Osteocyte (in vitro differentiated cells): ENCODE measurements around the gene NRDE2. TPM values are rescaled to one million over a fixed set of nuclear protein-coding genes. Genes with fewer than 3 reads are reported as not detected.

Source experiments
- DNase-seq: peaks from one replicate; pipeline ENCODE4 v3.0.0; 2021; ENCODE audit warnings: mixed read lengths; ENCODE audit not compliant: unreplicated experiment; ENCODE audit errors: extremely low spot score
- H3K27ac Mint-ChIP-seq: one replicate; pipeline ENCODE4 v1.8.0; 2021; ENCODE audit warnings: mild to moderate bottlenecking, mixed read lengths; ENCODE audit not compliant: unreplicated experiment
- H3K27me3 Mint-ChIP-seq: one replicate; pipeline ENCODE4 v1.8.0; 2021; ENCODE audit warnings: mixed read lengths; ENCODE audit not compliant: unreplicated experiment
- H3K36me3 Mint-ChIP-seq: one replicate; pipeline ENCODE4 v1.8.0; 2021; ENCODE audit warnings: mixed read lengths; ENCODE audit not compliant: unreplicated experiment
- H3K4me1 Mint-ChIP-seq: one replicate; pipeline ENCODE4 v1.8.0; 2021; ENCODE audit warnings: mixed read lengths; ENCODE audit not compliant: unreplicated experiment
- H3K4me3 Mint-ChIP-seq: one replicate; pipeline ENCODE4 v1.8.0; 2021; ENCODE audit warnings: mild to moderate bottlenecking, moderate library complexity, mixed read lengths; ENCODE audit not compliant: unreplicated experiment
- H3K9me3 Mint-ChIP-seq: one replicate; pipeline ENCODE4 v1.8.0; 2021; ENCODE audit warnings: mixed read lengths; ENCODE audit not compliant: unreplicated experiment
- CTCF ChIP-seq: fragments of 200-600 bp; sonication (generic); IDR thresholded peaks from 2 replicates; pipeline ENCODE4 v1.5.0; 2021; ENCODE audit warnings: antibody characterized with exemption, mild to moderate bottlenecking, moderate library complexity
- total RNA-seq: library from RNA; stranded (reverse); gene quantifications from 2 replicates; pipeline ENCODE4 v1.2.1, GENCODE V29; 2021

The NRDE2 gene
- total RNA-seq, 1 donor from 2014 or later = 23.2 TPM

- H3K4me3 Mint-ChIP-seq = no peak overlapping the region
- H3K36me3 Mint-ChIP-seq = peaks cover 20% of the 10 kb centered on the region
- no peak overlapping the region for H3K27ac Mint-ChIP-seq
- no peaks in the 10 kb centered on the region for H3K27me3 Mint-ChIP-seq
- peaks cover 9% of the 10 kb centered on the region for H3K4me1 Mint-ChIP-seq
- no peak for DNase-seq
- no peak for TF ChIP-seq CTCF
- H3K9me3 Mint-ChIP-seq = no peaks in the 10 kb centered on the region
Measured at GRCh38 chr14:90299408-90299807, 32.3 kb downstream of the NRDE2 start.

GRCh38 chr14:90297876-90298629 lies 33.7 kb downstream of the NRDE2 start:
- DNase-seq = no peak
- Mint-ChIP-seq H3K36me3 (peaks cover 20% of the 10 kb centered on the region), H3K4me1 (peaks cover 9% of the 10 kb centered on the region), H3K9me3 (no peaks in the 10 kb centered on the region), H3K4me3 (no peak overlapping the region), H3K27me3 (no peaks in the 10 kb centered on the region), H3K27ac (no peak overlapping the region)
- TF ChIP-seq CTCF = no peak

GRCh38 chr14:90296641-90297040 lies 35.1 kb downstream of the NRDE2 start:
- DNase-seq = no peak
- Mint-ChIP-seq H3K4me1 (peaks cover 6% of the 10 kb centered on the region), H3K4me3 (no peak overlapping the region), H3K27me3 (no peaks in the 10 kb centered on the region), H3K9me3 (no peaks in the 10 kb centered on the region), H3K36me3 (peaks cover 30% of the 10 kb centered on the region), H3K27ac (no peak overlapping the region)
- TF ChIP-seq CTCF = no peak

- Mint-ChIP-seq H3K4me3 (no peak overlapping the region), H3K27ac (no peak overlapping the region), H3K9me3 (no peaks in the 10 kb centered on the region), H3K36me3 (peaks cover 34% of the 10 kb centered on the region), H3K4me1 (peaks cover 6% of the 10 kb centered on the region), H3K27me3 (no peaks in the 10 kb centered on the region)
- TF ChIP-seq CTCF = no peak
- DNase-seq = no peak
Measured at GRCh38 chr14:90295870-90296516, 35.7 kb downstream of the NRDE2 start.

- DNase-seq = no peak
- Mint-ChIP-seq H3K27ac (no peak overlapping the region), H3K27me3 (no peaks in the 10 kb centered on the region), H3K4me1 (peaks cover 6% of the 10 kb centered on the region), H3K36me3 (peaks cover 36% of the 10 kb centered on the region), H3K4me3 (no peak overlapping the region), H3K9me3 (no peaks in the 10 kb centered on the region)
- TF ChIP-seq CTCF = no peak
Measured at GRCh38 chr14:90294872-90295271, 36.9 kb downstream of the NRDE2 start.
